ENCODE data around the gene PGA4. TPM values are rescaled to one million over a fixed set of nuclear protein-coding genes. Genes with fewer than 3 reads are reported as not detected.

The PGA4 gene
- total and polyA plus RNA-seq, 4 donors = 0.33 to 4.5 (median 1.8) TPM; not detected in 1

DNA sequence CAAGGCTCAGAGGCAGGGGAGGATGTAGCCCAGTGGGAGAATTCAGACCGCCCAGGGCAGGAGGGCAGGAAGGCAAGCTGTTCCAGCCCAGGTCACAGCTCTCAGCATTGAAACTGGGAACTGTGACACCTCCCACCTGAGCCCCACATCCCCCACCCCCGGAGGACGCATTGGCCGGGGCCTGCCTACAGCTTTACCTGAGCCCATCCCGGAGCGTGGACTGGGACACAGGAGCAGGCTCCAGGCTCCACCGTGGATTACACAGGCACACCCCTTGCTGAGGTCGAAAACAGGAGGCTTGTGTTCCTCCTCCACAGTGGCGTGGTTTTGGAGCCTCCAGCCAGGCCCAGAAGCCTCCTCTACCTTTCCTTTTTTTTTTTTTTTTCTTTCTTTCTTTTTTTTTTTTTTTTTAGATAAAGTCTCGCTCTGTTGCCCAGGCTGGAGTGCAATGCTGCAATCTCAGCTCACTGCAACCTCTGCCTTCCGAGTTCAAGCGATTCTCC is 27.9 kb upstream of the PGA4 start:
- Histone ChIP-seq H3K36me3 (ENCODE audit: control insufficient read depth in 4 of 4, insufficient read depth in 3 of 4, low read depth in 1 of 4, low read length in 3 of 4) (no peaks in the 10 kb centered on the region), H3K27me3 (ENCODE audit: control insufficient read depth in 4 of 4, insufficient read depth in 4 of 4, low read length in 3 of 4) (no peaks in the 10 kb centered on the region), H3K9me3 (ENCODE audit: control insufficient read depth in 4 of 4, low read length in 3 of 4) (no peaks in the 10 kb centered on the region), H3K4me1 (ENCODE audit: control insufficient read depth in 4 of 4, insufficient read depth in 4 of 4, low read length in 3 of 4) (no peaks in the 10 kb centered on the region), H3K27ac (ENCODE audit: low read depth in 1 of 2, low read length in 2 of 2) (no peak overlapping the region), H3K9ac (ENCODE audit: low read depth in 1 of 2, low read length in 2 of 2) (no peak overlapping the region), H3K4me3 (ENCODE audit: low read depth in 1 of 3, low read length in 3 of 3) (no peak overlapping the region)
- 76% methylated on average over 12 of the region's 12 CpGs for WGBS
- TF ChIP-seq HNF4A (conservative IDR thresholded peaks at IDR 0.05) (no peak), RXRA (IDR thresholded peaks at IDR 0.05) (no peak), NR2F2 (IDR thresholded peaks at IDR 0.05) (no peak), EGR1 (IDR thresholded peaks at IDR 0.05; ENCODE audit: low read depth in 2 of 2) (no peak)
- TF ChIP-seq, protein P1, sequence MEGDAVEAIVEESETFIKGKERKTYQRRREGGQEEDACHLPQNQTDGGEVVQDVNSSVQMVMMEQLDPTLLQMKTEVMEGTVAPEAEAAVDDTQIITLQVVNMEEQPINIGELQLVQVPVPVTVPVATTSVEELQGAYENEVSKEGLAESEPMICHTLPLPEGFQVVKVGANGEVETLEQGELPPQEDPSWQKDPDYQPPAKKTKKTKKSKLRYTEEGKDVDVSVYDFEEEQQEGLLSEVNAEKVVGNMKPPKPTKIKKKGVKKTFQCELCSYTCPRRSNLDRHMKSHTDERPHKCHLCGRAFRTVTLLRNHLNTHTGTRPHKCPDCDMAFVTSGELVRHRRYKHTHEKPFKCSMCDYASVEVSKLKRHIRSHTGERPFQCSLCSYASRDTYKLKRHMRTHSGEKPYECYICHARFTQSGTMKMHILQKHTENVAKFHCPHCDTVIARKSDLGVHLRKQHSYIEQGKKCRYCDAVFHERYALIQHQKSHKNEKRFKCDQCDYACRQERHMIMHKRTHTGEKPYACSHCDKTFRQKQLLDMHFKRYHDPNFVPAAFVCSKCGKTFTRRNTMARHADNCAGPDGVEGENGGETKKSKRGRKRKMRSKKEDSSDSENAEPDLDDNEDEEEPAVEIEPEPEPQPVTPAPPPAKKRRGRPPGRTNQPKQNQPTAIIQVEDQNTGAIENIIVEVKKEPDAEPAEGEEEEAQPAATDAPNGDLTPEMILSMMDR (IDR thresholded peaks at IDR 0.05; ENCODE audit: low read depth, low read length, missing input control) = no peak
- TF ChIP-seq, protein P2, sequence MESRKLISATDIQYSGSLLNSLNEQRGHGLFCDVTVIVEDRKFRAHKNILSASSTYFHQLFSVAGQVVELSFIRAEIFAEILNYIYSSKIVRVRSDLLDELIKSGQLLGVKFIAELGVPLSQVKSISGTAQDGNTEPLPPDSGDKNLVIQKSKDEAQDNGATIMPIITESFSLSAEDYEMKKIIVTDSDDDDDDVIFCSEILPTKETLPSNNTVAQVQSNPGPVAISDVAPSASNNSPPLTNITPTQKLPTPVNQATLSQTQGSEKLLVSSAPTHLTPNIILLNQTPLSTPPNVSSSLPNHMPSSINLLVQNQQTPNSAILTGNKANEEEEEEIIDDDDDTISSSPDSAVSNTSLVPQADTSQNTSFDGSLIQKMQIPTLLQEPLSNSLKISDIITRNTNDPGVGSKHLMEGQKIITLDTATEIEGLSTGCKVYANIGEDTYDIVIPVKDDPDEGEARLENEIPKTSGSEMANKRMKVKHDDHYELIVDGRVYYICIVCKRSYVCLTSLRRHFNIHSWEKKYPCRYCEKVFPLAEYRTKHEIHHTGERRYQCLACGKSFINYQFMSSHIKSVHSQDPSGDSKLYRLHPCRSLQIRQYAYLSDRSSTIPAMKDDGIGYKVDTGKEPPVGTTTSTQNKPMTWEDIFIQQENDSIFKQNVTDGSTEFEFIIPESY (IDR thresholded peaks at IDR 0.05) = no peak
- TF ChIP-seq, protein P3, sequence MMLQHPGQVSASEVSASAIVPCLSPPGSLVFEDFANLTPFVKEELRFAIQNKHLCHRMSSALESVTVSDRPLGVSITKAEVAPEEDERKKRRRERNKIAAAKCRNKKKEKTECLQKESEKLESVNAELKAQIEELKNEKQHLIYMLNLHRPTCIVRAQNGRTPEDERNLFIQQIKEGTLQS (IDR thresholded peaks at IDR 0.05) = no peak
- DNase-seq (ENCODE audit: low spot score) = no peak

DNA sequence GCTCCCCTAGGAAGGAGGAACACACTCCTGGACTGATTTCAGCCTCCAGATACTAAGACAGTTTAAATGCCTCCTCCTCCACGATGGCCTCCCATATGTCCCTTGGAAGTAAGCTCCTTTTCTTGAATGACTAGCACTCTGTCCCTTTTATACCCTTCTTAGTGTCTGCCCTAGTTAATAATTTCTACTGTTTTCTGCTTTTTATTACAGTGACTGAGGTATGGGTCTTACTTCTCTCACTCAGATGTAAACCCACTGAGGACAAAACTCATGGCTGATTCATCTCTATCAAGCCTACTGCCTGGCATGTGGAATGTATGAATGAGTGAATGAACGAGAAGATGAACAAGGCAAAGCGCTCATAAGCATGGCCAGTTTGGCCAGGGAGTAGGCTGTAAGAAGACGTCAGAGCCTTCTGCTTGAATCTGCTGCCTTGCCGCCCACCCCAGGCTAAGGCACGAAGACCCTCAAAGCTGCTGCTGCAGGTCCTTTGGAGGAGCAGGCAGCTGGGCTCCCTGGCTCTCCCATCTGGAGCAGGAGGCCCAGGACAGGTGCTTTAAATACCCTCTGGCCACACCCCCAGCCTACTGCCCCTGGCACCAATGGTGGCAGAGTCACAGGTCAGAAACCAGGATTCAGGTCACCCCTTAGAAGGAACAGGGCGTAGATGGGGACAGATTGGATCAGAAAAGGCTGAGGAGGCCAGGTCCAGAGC is 27.0 kb upstream of the PGA4 start:
- Histone ChIP-seq H3K27me3 (ENCODE audit: control insufficient read depth in 4 of 4, insufficient read depth in 4 of 4, low read length in 3 of 4) (no peaks in the 10 kb centered on the region), H3K4me1 (ENCODE audit: control insufficient read depth in 4 of 4, insufficient read depth in 4 of 4, low read length in 3 of 4) (no peaks in the 10 kb centered on the region), H3K9me3 (ENCODE audit: control insufficient read depth in 4 of 4, low read length in 3 of 4) (no peaks in the 10 kb centered on the region), H3K36me3 (ENCODE audit: control insufficient read depth in 4 of 4, insufficient read depth in 3 of 4, low read depth in 1 of 4, low read length in 3 of 4) (no peaks in the 10 kb centered on the region), H3K27ac (ENCODE audit: low read depth in 1 of 2, low read length in 2 of 2) (no peak overlapping the region), H3K4me3 (ENCODE audit: low read depth in 1 of 3, low read length in 3 of 3) (no peak overlapping the region), H3K9ac (ENCODE audit: low read depth in 1 of 2, low read length in 2 of 2) (no peak overlapping the region)
- 74% methylated on average over 7 of the region's 7 CpGs for WGBS
- DNase-seq (ENCODE audit: low spot score) = no peak
- TF ChIP-seq YY1 (IDR thresholded peaks at IDR 0.05) (no peak), SP1 (IDR thresholded peaks at IDR 0.05) (no peak), NR2F2 (IDR thresholded peaks at IDR 0.05) (no peak), RAD21 (IDR thresholded peaks at IDR 0.05) (no peak), HNF4A (conservative IDR thresholded peaks at IDR 0.05) (no peak), EGR1 (IDR thresholded peaks at IDR 0.05; ENCODE audit: low read depth in 2 of 2) (no peak), TAF1 (conservative IDR thresholded peaks at IDR 0.05) (no peak), FOXA2 (IDR thresholded peaks at IDR 0.05) (no peak), JUND (IDR thresholded peaks at IDR 0.05) (no peak), FOXA1 (IDR thresholded peaks at IDR 0.05) (no peak), RXRA (IDR thresholded peaks at IDR 0.05) (no peak), HNF4G (IDR thresholded peaks at IDR 0.05) (no peak), GABPA (IDR thresholded peaks at IDR 0.05 in 1 of 2, conservative IDR thresholded peaks at IDR 0.05 in 1 of 2) (no peak)
- TF ChIP-seq, protein P4, sequence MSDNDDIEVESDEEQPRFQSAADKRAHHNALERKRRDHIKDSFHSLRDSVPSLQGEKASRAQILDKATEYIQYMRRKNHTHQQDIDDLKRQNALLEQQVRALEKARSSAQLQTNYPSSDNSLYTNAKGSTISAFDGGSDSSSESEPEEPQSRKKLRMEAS (IDR thresholded peaks at IDR 0.05) = no peak
- TF ChIP-seq, protein P1 (IDR thresholded peaks at IDR 0.05; ENCODE audit: low read depth, low read length, missing input control) = no peak
- TF ChIP-seq, protein P3 (IDR thresholded peaks at IDR 0.05) = no peak
- TF ChIP-seq, protein P2 (IDR thresholded peaks at IDR 0.05) = no peak
- TF ChIP-seq, protein P5, sequence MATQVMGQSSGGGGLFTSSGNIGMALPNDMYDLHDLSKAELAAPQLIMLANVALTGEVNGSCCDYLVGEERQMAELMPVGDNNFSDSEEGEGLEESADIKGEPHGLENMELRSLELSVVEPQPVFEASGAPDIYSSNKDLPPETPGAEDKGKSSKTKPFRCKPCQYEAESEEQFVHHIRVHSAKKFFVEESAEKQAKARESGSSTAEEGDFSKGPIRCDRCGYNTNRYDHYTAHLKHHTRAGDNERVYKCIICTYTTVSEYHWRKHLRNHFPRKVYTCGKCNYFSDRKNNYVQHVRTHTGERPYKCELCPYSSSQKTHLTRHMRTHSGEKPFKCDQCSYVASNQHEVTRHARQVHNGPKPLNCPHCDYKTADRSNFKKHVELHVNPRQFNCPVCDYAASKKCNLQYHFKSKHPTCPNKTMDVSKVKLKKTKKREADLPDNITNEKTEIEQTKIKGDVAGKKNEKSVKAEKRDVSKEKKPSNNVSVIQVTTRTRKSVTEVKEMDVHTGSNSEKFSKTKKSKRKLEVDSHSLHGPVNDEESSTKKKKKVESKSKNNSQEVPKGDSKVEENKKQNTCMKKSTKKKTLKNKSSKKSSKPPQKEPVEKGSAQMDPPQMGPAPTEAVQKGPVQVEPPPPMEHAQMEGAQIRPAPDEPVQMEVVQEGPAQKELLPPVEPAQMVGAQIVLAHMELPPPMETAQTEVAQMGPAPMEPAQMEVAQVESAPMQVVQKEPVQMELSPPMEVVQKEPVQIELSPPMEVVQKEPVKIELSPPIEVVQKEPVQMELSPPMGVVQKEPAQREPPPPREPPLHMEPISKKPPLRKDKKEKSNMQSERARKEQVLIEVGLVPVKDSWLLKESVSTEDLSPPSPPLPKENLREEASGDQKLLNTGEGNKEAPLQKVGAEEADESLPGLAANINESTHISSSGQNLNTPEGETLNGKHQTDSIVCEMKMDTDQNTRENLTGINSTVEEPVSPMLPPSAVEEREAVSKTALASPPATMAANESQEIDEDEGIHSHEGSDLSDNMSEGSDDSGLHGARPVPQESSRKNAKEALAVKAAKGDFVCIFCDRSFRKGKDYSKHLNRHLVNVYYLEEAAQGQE (IDR thresholded peaks at IDR 0.05) = no peak

Measured in liver (tissue), 9 donors.